HEK293T (cell line): ENCODE data around the gene VEPH1.
"Not testable (repeated sequence)": the region's sequence is repeated elsewhere in the genome, so short reads cannot be mapped to it uniquely, and the experiment has no call there.

Source experiments
- CTCF ChIA-PET: fragments of 350-600 bp; formaldehyde crosslinking; extraction: SDS; loops from one replicate; lab custom pipeline; 2021; ENCODE audit warnings: antibody characterized with exemption, inconsistent platforms; lab: Yijun Ruan, JAX
- POLR2A ChIA-PET: fragments of 350-600 bp; formaldehyde crosslinking; extraction: SDS; loops from one replicate; lab custom pipeline; 2020; ENCODE audit warnings: antibody characterized with exemption, inconsistent platforms; lab: Yijun Ruan, JAX
- DNase-seq: peaks from one replicate; pipeline ENCODE4 v3.0.0; 2012; ENCODE audit warnings: mixed read lengths; ENCODE audit errors: extremely low spot score
- ARNT ChIP-seq: fragments of 450-650 bp; IDR thresholded peaks from 2 replicates; pipeline ENCODE4 v1.6.1; 2017; ENCODE audit warnings: mild to moderate bottlenecking
- BHLHE40 ChIP-seq: fragments of 450-650 bp; IDR thresholded peaks from 2 replicates; pipeline ENCODE4 v1.6.1; 2016; ENCODE audit warnings: mild to moderate bottlenecking, moderate library complexity, borderline replicate concordance
- CTBP1 ChIP-seq: fragments of 450-650 bp; IDR thresholded peaks from 2 replicates; pipeline ENCODE4 v1.6.1; 2016; ENCODE audit warnings: borderline replicate concordance
- ELF4 ChIP-seq: fragments of 450-650 bp; IDR thresholded peaks from 2 replicates; pipeline ENCODE4 v1.6.1; 2017; ENCODE audit warnings: antibody characterized with exemption
- FOXA1 ChIP-seq: fragments of 450-650 bp; IDR thresholded peaks from 2 replicates; pipeline ENCODE4 v1.6.1; 2016; ENCODE audit warnings: mild to moderate bottlenecking
- FOXK2 ChIP-seq: fragments of 450-650 bp; IDR thresholded peaks from 2 replicates; pipeline ENCODE4 v1.6.1; 2016; ENCODE audit warnings: mild to moderate bottlenecking
- FOXM1 ChIP-seq: fragments of 450-650 bp; IDR thresholded peaks from 2 replicates; pipeline ENCODE4 v1.6.1; 2017; ENCODE audit warnings: mild to moderate bottlenecking, borderline replicate concordance
- HDGF ChIP-seq: fragments of 450-650 bp; IDR thresholded peaks from 2 replicates; pipeline ENCODE4 v1.6.1; 2017; ENCODE audit warnings: antibody characterized with exemption, borderline replicate concordance
- L3MBTL2 ChIP-seq: fragments of 450-650 bp; conservative IDR thresholded peaks from 2 replicates; pipeline ENCODE4 v1.6.1; 2016; ENCODE audit warnings: mild to moderate bottlenecking
- LEF1 ChIP-seq: fragments of 450-650 bp; IDR thresholded peaks from 2 replicates; pipeline ENCODE4 v1.6.1; 2017; ENCODE audit warnings: mild to moderate bottlenecking, borderline replicate concordance
- NFRKB ChIP-seq: fragments of 450-650 bp; IDR thresholded peaks from 2 replicates; pipeline ENCODE4 v1.6.1; 2016; ENCODE audit warnings: mild to moderate bottlenecking, moderate library complexity
- PKNOX1 ChIP-seq: fragments of 450-650 bp; IDR thresholded peaks from 2 replicates; pipeline ENCODE4 v1.6.1; 2016
- SP1 ChIP-seq: fragments of 450-650 bp; IDR thresholded peaks from 2 replicates; pipeline ENCODE4 v1.6.1; 2017
- SUZ12 ChIP-seq: fragments of 450-650 bp; IDR thresholded peaks from 2 replicates; pipeline ENCODE4 v1.6.1; 2016; ENCODE audit warnings: mild to moderate bottlenecking
- TARDBP ChIP-seq: fragments of 450-650 bp; IDR thresholded peaks from 2 replicates; pipeline ENCODE4 v1.6.1; 2016
- ZNF384 ChIP-seq: fragments of 450-650 bp; IDR thresholded peaks from 2 replicates; pipeline ENCODE4 v1.6.1; 2016

VEPH1 gene

GRCh38 chr3:157355276-157355675 lies 147.9 kb downstream of the VEPH1 start:
- no peak for DNase-seq
- ChIA-PET CTCF (no interaction called here), POLR2A (no interaction called here)
- TF ChIP-seq TARDBP (no peak), PKNOX1 (no peak), LEF1 (no peak), ARNT (no peak), ZNF384 (no peak), FOXK2 (no peak), L3MBTL2 (no peak), SP1 (no peak), NFRKB (no peak), CTBP1 (no peak), SUZ12 (no peak), HDGF (no peak), FOXA1 (no peak), FOXM1 (no peak), BHLHE40 (no peak), ELF4 (no peak)

GRCh38 chr3:157354722-157355121 lies 148.5 kb downstream of the VEPH1 start:
- no peak for TF ChIP-seq FOXK2
- TF ChIP-seq ZNF384: no peak
- TF ChIP-seq NFRKB: no peak
- no peak for TF ChIP-seq HDGF
- TF ChIP-seq ARNT: no peak
- no peak for TF ChIP-seq FOXA1
- TF ChIP-seq BHLHE40: no peak
- no peak for TF ChIP-seq TARDBP
- no peak for TF ChIP-seq ELF4
- TF ChIP-seq SUZ12: no peak
- no peak for TF ChIP-seq PKNOX1
- TF ChIP-seq L3MBTL2: no peak
- POLR2A ChIA-PET: no interaction called here
- peak; percentile 32 for DNase-seq
- CTCF ChIA-PET: no interaction called here

- POLR2A ChIA-PET: no interaction called here
- TF ChIP-seq ZNF384 (no peak), SUZ12 (no peak), TARDBP (no peak), FOXA1 (no peak), CTBP1 (no peak), PKNOX1 (no peak), HDGF (no peak), NFRKB (no peak), FOXK2 (no peak), LEF1 (no peak), L3MBTL2 (no peak), ARNT (no peak)
- CTCF ChIA-PET: interaction anchor here (0.5 kb wide), 1 partner anchor 11 kb away, joined by 5 read pairs; no protein-coding TSS in a partner anchor
- DNase-seq: no peak
Observed at GRCh38 chr3:157354254-157354653, 149.0 kb downstream of the VEPH1 start.

- POLR2A ChIA-PET: no interaction called here
- CTCF ChIA-PET: interaction anchor here (0.5 kb wide), 1 partner anchor 12 kb away, joined by 5 read pairs; no protein-coding TSS in a partner anchor
- TF ChIP-seq ARNT (no peak), SUZ12 (no peak), BHLHE40 (no peak), PKNOX1 (no peak), ELF4 (no peak), FOXM1 (no peak), FOXK2 (no peak), NFRKB (no peak), TARDBP (no peak), LEF1 (no peak), L3MBTL2 (no peak), ZNF384 (no peak), HDGF (no peak)
- no peak for DNase-seq
Observed at GRCh38 chr3:157353652-157354051, 149.6 kb downstream of the VEPH1 start.

- TF ChIP-seq CTBP1 (no peak), ARNT (no peak), ELF4 (no peak), FOXM1 (no peak), TARDBP (no peak), SP1 (no peak), PKNOX1 (no peak), HDGF (no peak), L3MBTL2 (no peak), FOXK2 (no peak), SUZ12 (no peak), LEF1 (no peak), FOXA1 (no peak), BHLHE40 (no peak), ZNF384 (no peak), NFRKB (no peak)
- DNase-seq: no peak
- ChIA-PET CTCF (no interaction called here), POLR2A (no interaction called here)
Observed at GRCh38 chr3:157351981-157352380, 151.2 kb downstream of the VEPH1 start.

- DNase-seq, POLR2A ChIA-PET, CTCF ChIA-PET: not testable (repeated sequence)
Observed at GRCh38 chr3:157350651-157351050, 152.6 kb downstream of the VEPH1 start.

GRCh38 chr3:157348304-157349075 lies 154.7 kb downstream of the VEPH1 start:
- DNase-seq, POLR2A ChIA-PET, CTCF ChIA-PET: not testable (repeated sequence)
